Fibroblast of skin of left biceps (primary cell): ENCODE results near the gene NDUFAF8.

ENCODE experiments used
- DNase-seq, 2 experiments: peaks; one replicate each; pipeline ENCODE4 v3.0.0-alpha.2; 2013; ENCODE audit warnings: low read depth in 2 of 2

Gene NDUFAF8

DNA sequence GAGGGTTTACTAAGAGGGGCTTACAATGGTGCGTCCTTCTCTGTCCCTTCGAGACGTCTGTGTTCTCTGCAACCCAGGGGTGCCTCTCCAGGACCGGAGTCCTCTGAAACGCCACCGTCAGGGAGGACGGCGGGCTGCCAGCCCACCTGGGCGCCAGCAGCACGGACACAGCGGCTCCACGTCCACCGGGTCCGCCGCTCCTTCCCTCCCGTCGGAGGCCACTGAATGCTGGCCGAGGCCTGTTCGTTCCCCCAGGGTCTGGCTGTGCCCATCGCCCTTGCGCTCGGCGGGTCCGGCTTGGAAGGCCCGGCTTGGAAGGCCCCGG lies 666 bp upstream of the NDUFAF8 start:
- no peak for DNase-seq

GRCh38 chr17:81239714-81240555 lies 817 bp downstream of the NDUFAF8 start:
- DNase-seq = no peak

- no peak for DNase-seq
Measured at GRCh38 chr17:81240761-81241160, 1.6 kb downstream of the NDUFAF8 start.

DNA sequence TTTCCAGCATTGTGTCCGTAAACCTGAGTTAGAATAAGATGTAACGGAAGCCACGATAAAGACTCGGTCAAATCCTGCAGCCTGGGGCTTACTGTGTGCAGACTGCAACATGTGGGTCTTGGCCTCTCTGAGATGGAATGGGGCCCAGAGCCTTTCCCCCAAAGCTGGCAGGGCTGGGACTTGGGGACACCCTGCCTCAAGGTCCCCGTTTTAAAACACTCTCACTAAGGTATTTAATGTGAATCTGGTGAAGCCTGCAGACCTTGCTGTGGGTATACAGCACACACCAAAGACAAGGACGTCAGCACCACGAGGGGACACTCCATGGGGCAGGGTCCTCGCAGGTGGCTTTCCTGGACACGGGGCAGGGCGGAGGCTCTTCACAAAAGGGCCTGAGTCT lies 2.1 kb downstream of the NDUFAF8 start:
- DNase-seq = no peak

- no peak for DNase-seq
Measured at GRCh38 chr17:81241648-81242420, 2.7 kb downstream of the NDUFAF8 start.

DNA sequence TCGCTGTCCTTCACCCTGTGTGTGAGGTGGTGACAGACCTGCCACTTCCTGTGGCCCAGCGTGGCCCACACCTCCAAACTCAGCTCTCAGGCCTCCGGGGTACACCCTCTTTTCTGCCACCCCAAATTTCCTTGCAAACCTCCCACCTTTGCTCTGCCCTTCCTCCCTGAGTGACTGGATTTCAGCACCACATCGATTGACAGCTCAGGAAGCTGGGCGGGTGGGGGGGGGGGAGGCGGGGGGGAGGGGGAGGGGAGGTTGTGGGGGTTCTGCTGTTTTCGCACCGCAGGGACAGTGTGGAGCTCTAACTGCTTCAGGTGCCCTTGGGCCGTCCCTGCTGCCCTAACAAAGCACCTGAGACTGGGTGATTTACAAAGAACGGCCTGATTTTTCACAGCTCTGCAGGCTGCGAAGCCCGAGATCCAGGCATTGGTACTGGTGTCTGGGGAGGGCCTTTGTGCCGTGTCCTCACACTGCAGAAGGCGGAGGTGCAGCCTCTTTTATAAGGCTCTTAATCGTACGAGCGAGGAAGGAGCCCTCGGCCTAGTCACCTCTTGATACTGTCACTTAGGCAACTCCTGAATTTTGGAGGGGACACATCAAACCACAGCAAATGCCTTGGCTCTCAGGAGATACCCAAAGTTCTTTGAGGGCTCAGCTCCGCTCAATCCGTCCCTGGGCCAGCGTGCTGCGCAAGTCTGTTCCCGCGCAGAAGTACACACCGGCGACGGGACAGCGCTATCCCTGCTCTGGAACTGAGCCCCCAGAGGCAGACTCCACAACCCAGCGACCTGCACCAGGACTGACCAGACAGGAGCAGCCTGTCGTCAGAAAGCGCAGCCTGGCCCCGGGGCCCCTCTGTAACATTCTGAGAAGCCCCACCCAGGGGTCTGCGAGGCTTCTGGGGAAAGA lies 3.6 kb downstream of the NDUFAF8 start:
- DNase-seq = no peak

GRCh38 chr17:81243333-81243664 lies 4.2 kb downstream of the NDUFAF8 start:
- no peak for DNase-seq

- DNase-seq = no peak
Measured at GRCh38 chr17:81244358-81245023, 5.4 kb downstream of the NDUFAF8 start.

DNA sequence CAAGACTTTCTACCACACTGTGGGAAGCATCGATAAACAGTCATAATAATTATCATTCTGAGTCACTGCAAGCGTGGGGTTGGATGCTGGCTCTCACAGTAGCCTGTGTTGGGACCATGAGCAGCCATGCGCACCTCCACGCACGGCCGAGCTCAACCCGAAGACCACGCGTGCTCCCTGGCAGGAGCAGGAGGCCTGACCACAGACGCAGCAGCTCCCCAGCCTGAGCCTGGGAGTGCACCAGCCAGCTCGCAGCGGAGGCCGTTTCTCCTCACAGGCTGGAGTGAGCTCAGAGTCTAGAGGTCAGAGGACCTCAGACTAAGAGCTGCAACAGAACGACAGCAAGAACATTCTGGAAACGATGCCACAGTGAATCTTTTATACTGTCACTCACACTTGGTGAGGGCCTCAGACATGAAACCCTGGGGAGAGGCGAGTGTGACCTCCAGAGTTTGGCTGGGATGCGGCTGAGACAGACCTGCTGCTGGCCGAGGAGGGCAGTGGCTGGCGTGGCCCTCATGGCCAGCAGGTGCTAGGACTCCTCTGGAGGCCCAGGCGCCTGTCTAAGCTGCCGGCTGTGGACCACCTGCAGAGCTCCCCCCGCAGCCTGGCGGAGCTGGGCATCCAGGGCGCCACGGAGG lies 6.0 kb downstream of the NDUFAF8 start:
- no peak for DNase-seq

DNA sequence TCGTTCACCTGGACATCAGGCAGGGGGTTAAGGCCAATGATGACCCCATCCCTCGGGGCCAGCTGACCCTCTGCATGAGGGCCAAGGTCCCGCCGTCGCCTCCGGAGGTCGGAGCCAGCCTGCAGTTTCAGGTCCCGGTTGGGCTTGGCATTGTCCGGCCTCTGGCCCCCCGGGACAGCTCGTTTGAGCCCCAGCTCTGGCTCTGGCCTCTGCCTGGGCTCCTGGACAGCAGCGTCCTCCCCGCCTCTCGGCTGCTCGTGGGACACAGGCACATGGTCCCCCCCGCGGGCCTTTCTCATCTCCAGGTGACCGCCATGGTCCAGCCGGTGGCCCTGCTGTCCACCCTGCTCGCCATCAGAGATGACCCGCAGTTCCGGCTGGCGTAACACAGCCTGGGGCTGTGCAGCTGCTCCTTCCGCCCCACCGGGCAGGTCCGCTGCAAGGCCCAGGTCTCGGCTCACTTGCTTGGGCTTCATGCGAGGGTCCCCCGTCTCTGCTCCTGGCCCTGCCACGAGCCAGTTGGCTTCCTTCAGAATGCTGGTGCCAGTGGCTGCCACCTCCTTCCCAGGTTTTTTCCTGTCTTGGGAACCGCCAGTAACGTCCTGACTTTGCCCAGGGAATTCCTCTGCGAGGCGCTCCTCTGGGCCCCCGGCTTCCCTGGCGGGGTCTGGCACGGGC lies 6.7 kb downstream of the NDUFAF8 start:
- no peak for DNase-seq

DNA sequence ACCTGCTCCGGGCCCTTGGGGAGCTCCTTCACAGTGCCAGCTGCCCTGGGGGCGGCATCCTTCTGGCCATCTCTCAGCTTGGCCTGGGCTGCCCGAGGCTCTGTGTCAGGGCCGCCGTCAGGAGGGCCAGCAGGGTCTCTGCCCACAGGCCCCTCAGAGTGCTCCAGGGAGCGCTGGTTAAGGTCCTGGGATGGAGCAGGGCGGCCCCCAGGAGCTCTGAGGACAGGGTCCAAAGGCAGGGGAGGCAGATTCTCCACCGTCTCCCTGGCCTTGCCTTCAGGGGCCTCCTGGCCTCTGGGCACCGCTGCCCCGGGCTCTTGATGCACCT lies 7.2 kb downstream of the NDUFAF8 start:
- no peak for DNase-seq

GRCh38 chr17:81246679-81247338 lies 7.7 kb downstream of the NDUFAF8 start:
- DNase-seq = no peak

DNA sequence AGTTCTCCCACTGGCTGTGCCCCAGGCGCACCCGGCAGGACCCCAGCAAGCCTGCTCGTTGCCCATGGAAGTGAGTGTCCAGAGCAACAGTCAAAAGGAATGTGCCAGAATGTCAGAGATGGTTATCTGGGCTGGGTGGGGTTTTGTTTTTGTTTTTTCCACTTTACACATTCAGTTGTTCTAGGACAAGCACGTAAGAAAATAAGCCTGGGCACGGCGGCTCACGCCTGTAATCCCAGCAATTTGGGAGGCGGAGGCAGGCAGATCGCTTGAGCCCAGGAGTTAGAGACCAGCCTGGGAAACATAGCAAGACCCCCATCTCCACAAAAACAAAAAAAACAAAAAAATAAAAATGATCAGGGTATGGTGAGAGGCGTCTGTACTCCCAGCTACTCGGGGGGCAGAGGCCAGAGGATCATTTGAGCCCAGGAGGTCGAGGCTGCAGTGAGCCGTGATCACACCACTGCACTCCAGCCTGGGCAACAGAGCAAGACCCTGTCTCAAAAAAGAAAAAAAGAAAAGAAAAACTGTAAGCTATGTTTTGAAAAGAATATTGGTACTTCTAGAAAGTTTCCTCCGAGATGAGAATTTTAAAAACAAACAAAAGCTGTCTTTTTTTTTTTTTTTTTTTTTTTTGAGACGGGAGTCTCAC lies 8.3 kb downstream of the NDUFAF8 start:
- DNase-seq = no peak

- no peak for DNase-seq
Measured at GRCh38 chr17:81248649-81249048, 9.5 kb downstream of the NDUFAF8 start.

DNA sequence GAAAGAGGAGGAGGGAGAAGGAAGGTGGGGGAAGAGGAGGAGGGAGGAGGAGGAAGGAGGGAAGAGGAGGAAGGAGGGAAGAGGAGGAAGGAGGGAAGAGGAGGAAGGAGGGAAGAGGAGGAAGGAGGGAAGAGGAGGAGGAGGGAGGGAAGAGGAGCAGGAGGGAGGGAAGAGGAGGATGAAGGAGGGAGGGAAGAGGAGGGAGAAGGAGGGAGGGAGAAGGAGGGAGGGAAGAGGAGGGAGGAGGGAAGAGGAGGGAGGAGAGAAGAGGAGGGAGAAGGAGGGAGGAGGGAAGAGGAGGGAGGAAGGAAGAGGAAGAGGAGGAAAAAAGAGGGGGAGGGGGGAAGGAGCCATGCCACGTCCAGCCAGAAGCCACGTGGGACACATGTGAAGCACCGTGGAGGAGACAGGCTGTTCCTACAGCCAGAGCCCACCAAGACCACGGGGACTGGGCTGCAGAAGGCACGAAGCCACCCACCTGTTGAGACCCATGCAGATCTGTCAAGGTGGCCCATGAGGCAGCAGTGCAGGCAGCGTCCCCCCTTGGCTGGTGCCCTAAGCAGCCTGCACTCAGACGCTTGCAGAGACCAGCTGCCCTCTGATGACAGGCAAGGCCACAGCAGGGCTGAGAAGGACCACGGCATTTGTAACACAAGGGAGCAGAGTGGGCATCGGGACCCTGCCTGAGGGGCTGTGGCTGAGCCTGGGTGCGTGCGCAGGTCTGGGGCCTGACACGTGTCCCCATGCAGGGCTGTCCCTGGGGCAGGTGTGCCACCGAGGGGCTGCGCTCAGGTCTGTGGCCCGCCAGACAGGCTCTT lies 10.3 kb downstream of the NDUFAF8 start:
- no peak for DNase-seq

GRCh38 chr17:81250286-81251093 lies 11.4 kb downstream of the NDUFAF8 start:
- DNase-seq = no peak

- no peak for DNase-seq
Measured at GRCh38 chr17:81251094-81251708, 12.1 kb downstream of the NDUFAF8 start.
